IMR-90 (cell line): ENCODE results near the gene NFIA. TPM values are rescaled to one million over a fixed set of nuclear protein-coding genes. Genes with fewer than 3 reads are reported as not detected.

Experiments used
- ATAC-seq: fragments of 200-7000 bp; cut with Tn5 transposase; 2 replicates; pipeline ENCODE4 v1.9.1; 2020; ENCODE audit warnings: low read depth, mild to moderate bottlenecking, moderate library complexity
- BruUV-seq: library from RNA; stranded (reverse); fragments of 400-500 nt; replicated peaks from 2 replicates; lab custom pipeline; 2021; lab: Mats Ljungman, UMichigan
- CTCF ChIA-PET: fragments of 300-600 bp; formaldehyde crosslinking; extraction: SDS; loops from one replicate; lab custom pipeline; 2021; ENCODE audit warnings: antibody characterized with exemption; lab: Yijun Ruan, JAX
- POLR2A ChIA-PET: fragments of 300-600 bp; sonication (Branson Sonifier 250); formaldehyde crosslinking; loops from one replicate; lab custom pipeline; 2022; ENCODE audit warnings: antibody characterized with exemption; ENCODE audit not compliant: unreplicated experiment; lab: Charles Lee
- DNase-seq: peaks from one replicate; pipeline ENCODE4 v3.0.0; 2013
- H2AFZ ChIP-seq: replicated peaks from 2 replicates; pipeline ENCODE3; 2013; ENCODE audit warnings: low read length, mild to moderate bottlenecking; ENCODE audit not compliant: poor library complexity
- H2AK5ac ChIP-seq: 2 replicates; pipeline ENCODE4 v1.6.1; 2013; ENCODE audit warnings: low read depth, low read length, inconsistent platforms
- H2AK9ac ChIP-seq: replicated peaks from 2 replicates; pipeline ENCODE3; 2013; ENCODE audit warnings: mild to moderate bottlenecking, low read depth, low read length, moderate library complexity; ENCODE audit not compliant: poor library complexity
- H2BK120ac ChIP-seq: 2 replicates; pipeline ENCODE4 v1.6.1; 2013; ENCODE audit warnings: low read depth, low read length, inconsistent platforms
- H2BK15ac ChIP-seq: 3 replicates; pipeline ENCODE4 v1.6.1; 2013; ENCODE audit warnings: low read depth, low read length, inconsistent platforms
- H2BK20ac ChIP-seq: 2 replicates; pipeline ENCODE4 v1.6.1; 2013; ENCODE audit warnings: low read depth, mild to moderate bottlenecking, inconsistent platforms, low read length, moderate library complexity
- H2BK5ac ChIP-seq: 2 replicates; pipeline ENCODE4 v1.6.1; 2013; ENCODE audit warnings: mild to moderate bottlenecking, low read depth, low read length, inconsistent platforms; ENCODE audit not compliant: poor library complexity, severe bottlenecking
- H3K14ac ChIP-seq: replicated peaks from 2 replicates; pipeline ENCODE4 v1.6.1; 2013; ENCODE audit warnings: low read depth, low read length, inconsistent platforms
- H3K18ac ChIP-seq: 2 replicates; pipeline ENCODE4 v1.6.1; 2013; ENCODE audit warnings: low read depth, low read length, control low read depth
- H3K23ac ChIP-seq: 2 replicates; pipeline ENCODE4 v1.6.1; 2013; ENCODE audit warnings: low read depth, low read length, inconsistent platforms
- H3K27ac ChIP-seq: 2 replicates; pipeline ENCODE4 v1.5.1; 2013; ENCODE audit warnings: mild to moderate bottlenecking, control low read depth, low read length; ENCODE audit not compliant: insufficient read depth
- H3K27me3 ChIP-seq: 2 replicates; pipeline ENCODE4 v1.6.1; 2013; ENCODE audit warnings: low read length; ENCODE audit not compliant: control insufficient read depth, insufficient read depth
- H3K36me3 ChIP-seq: 2 replicates; pipeline ENCODE4 v1.6.1; 2013; ENCODE audit warnings: low read length, mixed read lengths; ENCODE audit not compliant: control insufficient read depth, insufficient read depth
- H3K4ac ChIP-seq: 2 replicates; pipeline ENCODE4 v1.6.1; 2013; ENCODE audit warnings: low read depth, low read length, inconsistent platforms
- H3K4me1 ChIP-seq: 2 replicates; pipeline ENCODE4 v1.6.1; 2013; ENCODE audit warnings: low read length, mixed read lengths; ENCODE audit not compliant: control insufficient read depth, insufficient read depth
- H3K4me2 ChIP-seq: 2 replicates; pipeline ENCODE4 v1.6.1; 2013; ENCODE audit warnings: low read depth, mild to moderate bottlenecking, control low read depth, low read length, moderate library complexity
- H3K4me3 ChIP-seq: 2 replicates; pipeline ENCODE4 v1.5.1; 2013; ENCODE audit warnings: low read depth, mild to moderate bottlenecking, control low read depth, low read length, moderate library complexity; ENCODE audit not compliant: insufficient read depth
- H3K56ac ChIP-seq: 2 replicates; pipeline ENCODE4 v1.6.1; 2013; ENCODE audit warnings: low read length, inconsistent platforms; ENCODE audit not compliant: insufficient read depth; ENCODE audit errors: extremely low read depth
- H3K79me1 ChIP-seq, 2 experiments: 2 replicates each; pipeline ENCODE4 v1.6.1; 2013; ENCODE audit warnings: low read length in 2 of 2, inconsistent platforms in 1 of 2, low read depth in 1 of 2
- H3K9ac ChIP-seq: 2 replicates; pipeline ENCODE4 v1.6.1; 2013; ENCODE audit warnings: low read depth, low read length, control low read depth
- H3K9me1 ChIP-seq: 2 replicates; pipeline ENCODE4 v1.6.1; 2013; ENCODE audit warnings: low read length, inconsistent platforms; ENCODE audit not compliant: insufficient read depth
- H3K9me3 ChIP-seq: 2 replicates; pipeline ENCODE4 v1.6.1; 2013; ENCODE audit warnings: low read length; ENCODE audit not compliant: control insufficient read depth, insufficient read depth
- H4K20me1 ChIP-seq: 2 replicates; pipeline ENCODE4 v1.6.1; 2013; ENCODE audit warnings: low read length, inconsistent platforms; ENCODE audit not compliant: insufficient read depth
- H4K5ac ChIP-seq: 2 replicates; pipeline ENCODE4 v1.6.1; 2013; ENCODE audit warnings: mild to moderate bottlenecking, low read depth, low read length, control low read depth
- H4K8ac ChIP-seq, 2 experiments: 2 replicates each; pipeline ENCODE4 v1.6.1; 2013; ENCODE audit warnings: low read depth in 2 of 2, low read length in 2 of 2, control low read depth in 1 of 2, inconsistent platforms in 1 of 2
- H4K91ac ChIP-seq: 2 replicates; pipeline ENCODE4 v1.6.1; 2013; ENCODE audit warnings: low read depth, low read length, inconsistent platforms; ENCODE audit not compliant: insufficient read depth
- MAFK ChIP-seq: IDR thresholded peaks from 2 replicates; pipeline ENCODE4 v1.6.1; 2012; ENCODE audit warnings: low read depth, low read length, improper control_type of control experiment
- WGBS, 2 experiments: methylation state at CpG; one replicate each; pipeline versions ENCODE4 v1.1.5 to v1.1.7; 2013; ENCODE audit warnings: missing lambda C conversion rate in 2 of 2; ENCODE audit not compliant: insufficient read length in 1 of 2; ENCODE audit errors: extremely low coverage in 2 of 2; 5-methylcytosine and 5-hydroxymethylcytosine counted together
- dilution Hi-C: fragments of 300-500 bp; cut with HindIII; formaldehyde crosslinking; loops from one replicate; pipeline ENCODE4 v1.14.3; 2018; ENCODE audit warnings: low sequenced_read_pairs; ENCODE audit not compliant: unreplicated experiment
- in situ Hi-C: fragments of 300-500 bp; cut with MboI; formaldehyde crosslinking; loops from 3 replicates; pipeline ENCODE4 v1.14.3; 2019; ENCODE audit warnings: low sequenced_read_pairs, inconsistent platforms, mixed read lengths
- intact Hi-C: fragments of 100-400 bp; cut with micrococcal nuclease; formaldehyde crosslinking; loops from 2 replicates; pipeline ENCODE4 v1.10.0; 2022
- polyA plus RNA-seq, 3 experiments: library from polyadenylated mRNA; depleted of rRNA; stranded (reverse); fragments of >200 nt; gene quantifications; 2 replicates each; pipeline ENCODE4 v1.2.3, GENCODE V29; 2012; ENCODE audit warnings: low replicate concordance in 1 of 3
- total RNA-seq: library from RNA; depleted of rRNA; stranded (reverse); fragments of >200 nt; gene quantifications from 2 replicates; pipeline ENCODE4 v1.2.3, GENCODE V29; 2012
- TF ChIP-seq, protein P1 (sequence below): conservative IDR thresholded peaks from 2 replicates; pipeline ENCODE4 v1.5.1; 2012; ENCODE audit warnings: mild to moderate bottlenecking, low read depth, low read length, improper control_type of control experiment

NFIA gene
- total and polyA plus RNA-seq, 2 of the 4 experiments (the other 2 are of a cell fraction), result 1.6 to 2.2 TPM

DNA sequence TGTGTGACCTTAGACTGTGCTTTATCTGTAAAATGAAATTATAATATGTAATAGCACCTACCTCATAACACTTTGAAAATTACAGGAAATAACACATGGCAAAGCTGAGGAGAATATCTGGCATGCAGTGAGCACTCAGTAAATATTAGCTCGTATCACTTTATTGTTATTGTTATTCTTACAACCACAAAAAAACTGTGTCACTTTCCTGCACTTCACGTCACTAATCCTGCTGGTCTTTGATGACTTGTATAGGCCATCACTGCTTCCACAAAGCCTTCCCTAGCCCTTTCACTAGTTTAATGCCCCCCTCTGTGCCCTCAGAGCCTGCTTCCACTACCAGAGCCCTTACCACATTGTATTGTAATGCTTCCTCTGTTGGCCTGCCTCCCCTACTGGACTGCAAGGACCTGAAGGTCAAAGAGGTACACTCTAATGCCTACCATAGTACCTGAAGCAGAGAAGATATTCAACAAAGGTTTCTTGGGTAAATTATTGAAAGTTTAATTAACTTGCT, 231.6 kb downstream of the NFIA start:
- Histone ChIP-seq H3K27ac (no peak overlapping the region), H3K9me3 (no peaks in the 10 kb centered on the region), H4K91ac (no peak overlapping the region), H3K4ac (no peak overlapping the region), H2BK15ac (no peak overlapping the region), H3K4me3 (no peak overlapping the region), H3K23ac (no peak overlapping the region), H3K9ac (no peak overlapping the region), H3K36me3 (no peaks in the 10 kb centered on the region), H3K4me1 (no peaks in the 10 kb centered on the region), H4K20me1 (no peaks in the 10 kb centered on the region), H3K79me1 (no peaks in the 10 kb centered on the region), H4K5ac (no peak overlapping the region), H2BK5ac (no peak overlapping the region), H2BK120ac (no peak overlapping the region), H2BK20ac (no peak overlapping the region), H2AFZ (no peak overlapping the region), H3K4me2 (no peak overlapping the region), H3K9me1 (no peaks in the 10 kb centered on the region), H3K18ac (no peak overlapping the region), H3K14ac (no peak overlapping the region), H2AK9ac (no peak overlapping the region), H3K27me3 (peaks cover 2% of the 10 kb centered on the region), H3K56ac (no peak overlapping the region), H2AK5ac (no peak overlapping the region), H4K8ac (no peak overlapping the region)
- 100% methylated on average over 1 of the region's 2 CpGs; no CpG with 5 or more reads in 1 of the 2 experiments for WGBS, 2 experiments
- no peak for TF ChIP-seq MAFK
- TF ChIP-seq, protein P1, sequence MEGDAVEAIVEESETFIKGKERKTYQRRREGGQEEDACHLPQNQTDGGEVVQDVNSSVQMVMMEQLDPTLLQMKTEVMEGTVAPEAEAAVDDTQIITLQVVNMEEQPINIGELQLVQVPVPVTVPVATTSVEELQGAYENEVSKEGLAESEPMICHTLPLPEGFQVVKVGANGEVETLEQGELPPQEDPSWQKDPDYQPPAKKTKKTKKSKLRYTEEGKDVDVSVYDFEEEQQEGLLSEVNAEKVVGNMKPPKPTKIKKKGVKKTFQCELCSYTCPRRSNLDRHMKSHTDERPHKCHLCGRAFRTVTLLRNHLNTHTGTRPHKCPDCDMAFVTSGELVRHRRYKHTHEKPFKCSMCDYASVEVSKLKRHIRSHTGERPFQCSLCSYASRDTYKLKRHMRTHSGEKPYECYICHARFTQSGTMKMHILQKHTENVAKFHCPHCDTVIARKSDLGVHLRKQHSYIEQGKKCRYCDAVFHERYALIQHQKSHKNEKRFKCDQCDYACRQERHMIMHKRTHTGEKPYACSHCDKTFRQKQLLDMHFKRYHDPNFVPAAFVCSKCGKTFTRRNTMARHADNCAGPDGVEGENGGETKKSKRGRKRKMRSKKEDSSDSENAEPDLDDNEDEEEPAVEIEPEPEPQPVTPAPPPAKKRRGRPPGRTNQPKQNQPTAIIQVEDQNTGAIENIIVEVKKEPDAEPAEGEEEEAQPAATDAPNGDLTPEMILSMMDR, result no peak
- DNase-seq (no peak), ATAC-seq (no peak)
- POLR2A ChIA-PET, result no interaction called here
- CTCF ChIA-PET, result no interaction called here
- in situ Hi-C loops, result no loop called here
- dilution Hi-C loops, result no loop called here
- intact Hi-C loops, result no loop called here
- no TSS peak for BruUV-seq
